GM21515 (cell line): Measurements from ENCODE around the gene GART.

Source experiments
- ATAC-seq: cut with Tn5 transposase; IDR thresholded peaks from one replicate; pipeline ENCODE4 v1.9.1; 2021; ENCODE audit not compliant: unreplicated experiment

The GART gene

GRCh38 chr21:33554236-33554981 lies 12.5 kb upstream of the GART start:
- ATAC-seq = no peak

DNA sequence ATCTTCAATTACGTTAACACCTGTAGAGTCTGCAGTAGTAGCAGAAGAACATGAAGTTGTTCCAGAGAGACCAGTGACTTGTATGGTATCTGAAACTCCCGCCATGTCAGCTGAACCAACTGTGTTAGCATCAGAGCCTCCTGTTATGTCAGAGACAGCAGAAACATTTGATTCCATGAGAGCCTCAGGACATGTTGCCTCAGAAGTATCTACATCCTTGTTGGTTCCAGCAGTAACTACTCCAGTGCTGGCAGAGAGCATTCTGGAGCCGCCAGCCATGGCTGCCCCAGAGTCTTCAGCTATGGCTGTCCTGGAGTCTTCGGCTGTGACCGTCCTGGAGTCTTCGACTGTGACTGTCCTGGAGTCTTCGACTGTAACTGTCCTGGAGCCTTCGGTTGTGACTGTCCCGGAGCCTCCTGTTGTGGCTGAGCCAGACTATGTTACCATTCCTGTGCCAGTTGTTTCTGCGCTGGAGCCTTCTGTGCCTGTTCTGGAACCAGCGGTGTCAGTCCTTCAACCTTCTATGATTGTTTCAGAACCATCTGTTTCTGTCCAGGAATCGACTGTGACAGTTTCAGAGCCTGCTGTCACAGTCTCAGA lies 11.2 kb upstream of the GART start:
- ATAC-seq = no peak

- no peak for ATAC-seq
Measured at GRCh38 chr21:33552093-33552998, 10.4 kb upstream of the GART start.

- no peak for ATAC-seq
Measured at GRCh38 chr21:33551664-33552063, 9.7 kb upstream of the GART start.

DNA sequence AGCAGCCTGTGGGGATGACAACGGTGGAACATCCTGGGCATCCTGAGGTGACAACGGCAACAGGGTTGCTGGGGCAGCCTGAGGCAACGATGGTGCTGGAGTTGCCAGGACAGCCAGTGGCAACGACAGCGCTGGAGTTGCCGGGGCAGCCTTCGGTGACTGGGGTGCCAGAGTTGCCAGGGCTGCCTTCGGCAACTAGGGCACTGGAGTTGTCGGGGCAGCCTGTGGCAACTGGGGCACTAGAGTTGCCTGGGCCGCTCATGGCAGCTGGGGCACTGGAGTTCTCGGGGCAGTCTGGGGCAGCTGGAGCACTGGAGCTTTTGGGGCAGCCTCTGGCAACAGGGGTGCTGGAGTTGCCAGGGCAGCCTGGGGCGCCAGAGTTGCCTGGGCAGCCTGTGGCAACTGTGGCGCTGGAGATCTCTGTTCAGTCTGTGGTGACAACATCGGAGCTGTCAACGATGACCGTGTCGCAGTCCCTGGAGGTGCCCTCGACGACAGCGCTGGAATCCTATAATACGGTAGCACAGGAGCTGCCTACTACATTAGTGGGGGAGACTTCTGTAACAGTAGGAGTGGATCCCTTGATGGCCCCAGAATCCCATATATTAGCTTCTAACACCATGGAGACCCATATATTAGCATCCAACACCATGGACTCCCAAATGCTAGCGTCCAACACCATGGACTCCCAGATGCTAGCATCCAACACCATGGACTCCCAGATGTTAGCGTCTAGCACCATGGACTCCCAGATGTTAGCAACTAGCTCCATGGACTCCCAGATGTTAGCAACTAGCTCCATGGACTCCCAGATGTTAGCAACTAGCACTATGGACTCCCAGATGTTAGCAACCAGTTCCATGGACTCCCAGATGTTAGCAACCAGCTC lies 9.1 kb upstream of the GART start:
- ATAC-seq = no peak

- ATAC-seq = no peak
Measured at GRCh38 chr21:33549848-33550771, 8.2 kb upstream of the GART start.

DNA sequence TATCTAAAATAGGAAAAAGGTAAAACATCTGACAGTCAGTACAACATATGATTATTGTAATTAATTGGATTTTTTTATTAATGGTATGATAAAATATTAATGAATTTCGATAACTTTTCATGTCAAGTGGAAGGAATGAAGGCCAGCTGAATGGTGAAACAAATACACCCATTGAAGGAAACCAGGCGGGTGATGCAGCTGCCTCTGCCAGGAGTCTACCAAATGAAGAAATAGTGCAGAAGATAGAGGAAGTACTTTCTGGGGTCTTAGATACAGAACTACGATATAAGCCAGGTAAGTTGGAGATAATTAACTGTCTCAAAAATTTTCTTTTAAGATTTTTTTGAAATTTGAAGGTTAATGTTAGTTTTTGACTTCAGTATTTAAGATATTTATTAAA lies 4.2 kb upstream of the GART start:
- ATAC-seq = no peak

DNA sequence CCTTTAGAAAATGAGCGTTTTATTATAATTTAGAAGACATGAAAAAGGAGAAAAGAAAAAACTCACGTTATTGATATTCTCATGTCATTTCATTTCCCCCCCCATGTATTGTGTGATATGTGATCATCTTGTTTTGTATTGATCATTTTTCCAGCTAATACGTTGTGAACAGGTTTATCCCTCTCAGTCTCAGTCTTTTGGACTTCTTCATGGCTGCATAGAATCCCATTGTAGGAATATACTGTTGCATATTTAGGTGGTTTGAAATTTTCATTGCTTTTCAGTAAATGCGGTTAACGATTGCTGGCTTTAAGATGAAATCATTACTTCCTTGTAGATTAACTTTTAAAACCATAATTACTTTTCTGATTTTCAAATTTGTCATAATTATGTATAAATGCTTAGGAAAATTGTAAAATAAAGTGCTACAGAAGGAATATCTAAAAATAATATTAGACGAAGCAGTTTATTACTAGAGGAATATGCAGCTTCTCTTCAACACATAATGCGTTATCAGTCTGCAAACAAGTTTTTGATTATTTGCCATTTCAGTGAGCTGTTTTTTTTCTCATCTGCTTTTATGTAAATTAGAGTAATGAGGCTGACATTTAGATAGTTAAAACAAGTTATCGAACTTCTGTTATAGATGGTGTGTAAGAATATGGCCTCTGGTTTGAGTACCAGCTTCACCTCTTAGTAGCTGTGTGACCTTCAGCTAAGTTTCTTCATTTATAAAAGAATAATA lies 2.7 kb upstream of the GART start:
- ATAC-seq = no peak

DNA sequence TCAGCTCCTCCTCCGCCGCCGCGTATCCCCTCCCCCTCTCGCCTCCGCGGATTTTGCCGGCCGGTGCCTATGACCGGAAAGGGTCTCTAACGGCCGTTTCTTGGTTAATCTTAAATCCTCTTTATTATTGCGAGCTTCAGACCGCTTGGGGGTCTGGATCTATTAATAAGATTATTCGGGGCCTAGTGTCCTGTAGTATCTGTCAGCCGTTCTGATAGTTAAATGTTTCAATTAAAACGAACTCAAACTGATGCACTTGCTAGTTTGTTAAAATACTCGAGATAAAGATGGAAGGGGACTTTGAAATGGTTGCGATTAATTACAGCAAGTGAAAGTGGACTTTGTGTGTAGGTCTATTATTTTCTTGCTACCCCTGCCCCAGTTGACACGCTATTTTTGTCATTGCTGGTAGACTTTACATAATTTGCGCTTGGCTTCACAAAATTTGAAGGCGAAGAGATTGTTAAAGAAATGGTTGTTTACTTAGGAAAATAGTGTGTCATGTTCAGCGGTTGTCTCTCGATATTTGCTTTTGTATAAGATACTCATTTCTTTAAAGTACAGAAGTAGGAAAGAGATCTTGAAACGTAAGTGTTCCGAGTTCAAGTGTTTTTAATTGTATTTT lies 1.7 kb upstream of the GART start:
- peak; percentile 15 for ATAC-seq

GRCh38 chr21:33542640-33543504 lies 955 bp upstream of the GART start, which contains the start of gene SON:
SON (plus strand) TSS chr21:33543038; CDS start chr21:33543093, 55 bp downstream.
- ATAC-seq = peak; percentile 88

GRCh38 chr21:33541105-33541711 lies 709 bp downstream of the GART start:
- no peak for ATAC-seq

- ATAC-seq = no peak
Measured at GRCh38 chr21:33540711-33541104, 1.2 kb downstream of the GART start.

DNA sequence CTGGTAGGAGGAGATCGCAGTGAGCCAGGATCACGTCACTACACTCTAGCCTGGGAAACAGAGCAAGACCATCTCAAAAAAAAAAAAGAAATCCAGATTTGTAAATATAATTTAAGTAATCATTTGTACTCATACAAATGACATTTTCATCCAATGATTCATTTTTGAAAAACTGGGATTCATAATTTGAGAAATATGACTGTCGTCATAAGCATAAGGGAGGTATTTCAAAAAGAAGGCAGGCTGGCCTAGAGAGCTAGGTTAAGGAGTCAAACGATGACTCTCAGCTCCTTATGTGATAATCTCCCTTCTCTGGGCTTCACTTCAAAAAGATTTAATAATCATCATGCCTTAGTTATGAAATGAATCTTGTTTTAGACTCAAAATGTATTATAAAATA lies 2.3 kb downstream of the GART start:
- no peak for ATAC-seq

DNA sequence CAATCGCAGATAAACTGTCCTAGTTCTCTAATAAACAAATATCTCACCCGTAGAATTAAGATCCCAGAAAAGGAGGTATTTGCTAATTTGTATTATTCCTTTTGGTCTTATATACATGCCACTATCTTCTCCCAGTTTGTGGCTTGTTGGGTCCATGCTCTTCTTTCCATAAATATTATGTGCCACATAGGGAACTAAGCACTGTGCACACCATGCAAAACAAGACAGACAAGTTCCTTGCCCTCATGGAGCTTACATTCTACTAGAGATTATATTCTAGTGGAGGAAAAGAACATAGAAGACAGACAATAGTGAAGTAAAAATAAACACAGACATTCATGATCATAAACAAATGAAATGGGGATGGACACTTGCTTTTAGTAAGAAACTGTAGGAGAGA lies 4.7 kb downstream of the GART start:
- no peak for ATAC-seq

DNA sequence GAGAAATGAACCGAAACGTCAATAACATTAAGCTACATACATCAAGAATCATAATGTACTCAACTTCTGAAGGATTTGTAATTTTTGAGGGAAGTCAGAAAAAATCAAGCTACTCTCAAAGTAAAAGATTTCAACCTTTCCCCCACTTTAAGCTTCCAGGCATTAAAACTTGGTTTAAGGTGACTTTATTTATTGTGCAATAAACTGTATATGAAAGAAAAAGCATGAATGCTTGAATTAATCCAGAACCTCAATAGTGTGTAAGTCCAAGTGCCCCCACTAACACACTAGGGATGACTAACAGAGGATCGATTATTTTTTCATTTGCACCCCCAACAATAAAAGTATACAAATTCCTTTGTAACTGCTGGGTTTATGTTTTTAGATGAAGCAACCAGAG lies 10.9 kb downstream of the GART start:
- no peak for ATAC-seq

GRCh38 chr21:33522953-33523349 lies 19.0 kb downstream of the GART start:
- ATAC-seq = no peak

- ATAC-seq = no peak
Measured at GRCh38 chr21:33522297-33522952, 19.5 kb downstream of the GART start.
